Activated naive CD4-positive, alpha-beta T cell treated with anti-CD3 and anti-CD28 coated beads, Interleukin-2, amount 50 U/mL, for 24 hours (primary cell): Measurements from ENCODE around the gene ANKRD33B.

Experiments used
- H3K27ac Mint-ChIP-seq: one replicate; pipeline ENCODE4 v1.8.0; 2021; ENCODE audit warnings: mild to moderate bottlenecking, mixed read lengths
- H3K27me3 Mint-ChIP-seq: one replicate; pipeline ENCODE4 v1.8.0; 2021; ENCODE audit warnings: mixed read lengths
- H3K36me3 Mint-ChIP-seq: one replicate; pipeline ENCODE4 v1.8.0; 2021; ENCODE audit warnings: mixed read lengths
- H3K4me1 Mint-ChIP-seq: one replicate; pipeline ENCODE4 v1.8.0; 2021; ENCODE audit warnings: mixed read lengths
- H3K4me3 Mint-ChIP-seq: one replicate; pipeline ENCODE4 v1.8.0; 2021; ENCODE audit warnings: mild to moderate bottlenecking, mixed read lengths
- H3K9me3 Mint-ChIP-seq: one replicate; pipeline ENCODE4 v1.8.0; 2021; ENCODE audit warnings: mixed read lengths

ANKRD33B gene

DNA sequence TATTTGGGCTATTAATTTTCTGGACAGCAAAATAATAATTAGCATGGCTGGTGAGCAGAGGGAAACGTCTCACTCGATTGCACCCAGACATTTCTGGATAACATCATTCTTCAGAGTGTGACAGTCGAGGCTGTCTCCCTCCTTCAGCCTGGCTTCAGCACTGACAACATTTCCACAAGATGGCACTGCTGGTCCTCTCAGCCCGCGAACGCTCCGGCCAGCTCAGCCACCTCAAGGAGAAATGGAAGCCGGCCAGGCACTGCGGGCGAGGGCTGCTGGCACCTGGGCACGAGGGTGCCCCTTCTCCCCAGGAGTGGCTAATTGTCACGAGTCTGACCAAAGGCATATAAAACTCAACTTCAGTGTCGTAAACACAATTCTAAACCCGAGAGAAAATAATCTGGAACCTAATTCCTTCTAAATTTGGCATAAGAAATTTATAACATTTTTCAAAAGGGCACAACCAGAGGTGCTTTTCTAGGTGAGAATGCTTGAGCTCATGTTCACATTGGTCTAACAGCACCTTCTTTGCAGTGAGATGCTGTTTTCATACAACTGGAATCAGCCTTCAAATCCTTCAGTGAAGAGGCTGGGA is 131.3 kb downstream of the ANKRD33B start:
- Mint-ChIP-seq H3K27ac (no peak overlapping the region), H3K4me3 (no peak overlapping the region)

GRCh38 chr5:10695759-10696543 is 132.1 kb downstream of the ANKRD33B start:
- Mint-ChIP-seq H3K27ac (no peak overlapping the region), H3K4me1 (peaks cover 39% of the 10 kb centered on the region), H3K9me3 (no peaks in the 10 kb centered on the region), H3K27me3 (no peaks in the 10 kb centered on the region), H3K4me3 (no peak overlapping the region), H3K36me3 (peaks cover 1% of the 10 kb centered on the region)

More for the DNA sequence above, 131.3 kb downstream of the ANKRD33B start:
- Mint-ChIP-seq H3K36me3 (peaks cover 3% of the 10 kb centered on the region), H3K4me1 (peaks cover 36% of the 10 kb centered on the region), H3K9me3 (no peaks in the 10 kb centered on the region), H3K27me3 (no peaks in the 10 kb centered on the region)

DNA sequence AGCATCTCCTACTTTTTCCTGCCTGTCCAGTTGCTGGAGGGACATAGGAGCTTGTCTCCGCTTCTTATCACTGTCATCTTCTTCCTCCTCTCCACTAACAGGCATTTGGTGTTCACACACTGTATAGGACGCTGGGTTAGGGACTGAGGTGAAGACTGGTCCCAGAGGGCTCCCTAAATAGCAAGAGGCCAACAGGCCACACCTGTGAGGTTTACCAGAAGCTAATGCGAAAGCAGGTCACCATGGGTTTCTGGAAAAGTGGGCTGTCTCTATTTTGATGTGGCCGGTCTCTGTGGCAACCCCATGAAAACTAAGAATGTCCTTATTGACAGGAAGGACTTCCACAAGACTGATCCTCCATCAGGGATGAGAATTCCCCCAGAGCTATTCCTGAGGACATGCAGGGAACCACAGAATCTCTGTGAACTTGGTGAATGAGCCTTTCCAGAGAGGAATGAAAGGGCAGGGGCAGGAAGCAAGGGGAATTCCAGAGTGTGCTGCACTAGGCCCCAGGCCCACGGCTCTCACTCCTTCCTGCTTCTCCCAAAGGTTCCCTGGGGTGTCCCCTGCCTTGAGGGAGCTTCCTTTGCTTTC is 135.5 kb downstream of the ANKRD33B start:
- Mint-ChIP-seq H3K27ac (peak overlapping the region; percentile 11), H3K36me3 (no peaks in the 10 kb centered on the region), H3K4me3 (no peak overlapping the region), H3K27me3 (no peaks in the 10 kb centered on the region), H3K9me3 (no peaks in the 10 kb centered on the region), H3K4me1 (peaks cover 42% of the 10 kb centered on the region)

DNA sequence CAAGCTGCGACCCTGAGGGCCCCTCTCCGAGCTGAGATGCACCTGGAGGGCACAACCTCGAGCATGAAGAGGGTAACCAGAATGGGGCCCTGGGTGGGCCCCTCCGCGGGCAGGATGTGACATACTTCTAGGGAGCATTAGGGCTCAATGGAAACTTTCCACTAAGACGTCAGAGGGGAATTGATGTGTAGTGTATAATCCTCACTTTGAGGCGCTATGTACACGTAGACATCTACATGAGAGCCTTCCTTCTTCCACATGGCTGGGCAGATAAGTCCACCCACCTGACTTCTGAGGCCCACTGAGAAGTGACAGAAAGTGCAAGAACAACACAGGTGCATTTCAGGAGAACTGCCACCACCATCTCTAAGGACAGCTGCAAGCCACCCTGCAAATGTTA is 136.1 kb downstream of the ANKRD33B start:
- no peaks in the 10 kb centered on the region for H3K27me3 Mint-ChIP-seq
- no peak overlapping the region for H3K27ac Mint-ChIP-seq
- no peaks in the 10 kb centered on the region for H3K9me3 Mint-ChIP-seq
- peaks cover 48% of the 10 kb centered on the region for H3K4me1 Mint-ChIP-seq
- H3K36me3 Mint-ChIP-seq: no peaks in the 10 kb centered on the region
- H3K4me3 Mint-ChIP-seq: no peak overlapping the region

GRCh38 chr5:10700516-10700915 is 136.6 kb downstream of the ANKRD33B start:
- Mint-ChIP-seq H3K27ac (no peak overlapping the region), H3K9me3 (no peaks in the 10 kb centered on the region), H3K27me3 (no peaks in the 10 kb centered on the region), H3K4me3 (no peak overlapping the region), H3K4me1 (peaks cover 50% of the 10 kb centered on the region), H3K36me3 (no peaks in the 10 kb centered on the region)

GRCh38 chr5:10701567-10702039 is 137.7 kb downstream of the ANKRD33B start:
- Mint-ChIP-seq H3K9me3 (no peaks in the 10 kb centered on the region), H3K36me3 (no peaks in the 10 kb centered on the region), H3K27ac (no peak overlapping the region), H3K4me3 (no peak overlapping the region), H3K4me1 (peaks cover 55% of the 10 kb centered on the region), H3K27me3 (no peaks in the 10 kb centered on the region)

DNA sequence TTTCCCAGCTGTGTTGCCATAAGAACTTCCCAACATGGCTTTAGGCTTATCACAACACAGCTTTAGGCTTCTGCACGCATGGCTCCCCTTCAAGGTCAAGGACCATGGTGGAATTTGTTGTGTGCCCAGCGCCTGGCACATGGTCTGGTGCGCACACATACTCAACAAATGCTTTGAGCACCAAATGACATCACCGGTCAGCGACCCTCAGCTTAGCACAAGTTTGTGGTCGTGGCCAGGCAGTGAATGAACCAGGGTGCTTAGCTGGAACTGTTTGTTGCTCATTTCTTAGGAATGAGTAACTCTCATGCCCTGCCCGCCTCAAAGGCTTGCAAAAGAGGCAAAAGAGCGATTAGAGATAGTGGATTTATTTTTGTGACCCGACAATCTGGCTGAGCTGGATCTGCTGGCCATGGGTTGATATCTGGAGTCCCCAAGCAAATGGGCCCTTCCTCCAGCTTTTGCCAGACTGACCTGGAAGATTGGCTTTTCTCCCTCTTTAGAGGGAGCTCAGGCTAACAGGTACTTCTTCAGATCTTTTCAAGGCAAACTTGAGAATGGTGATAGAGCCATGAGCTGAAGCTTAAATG is 138.3 kb downstream of the ANKRD33B start:
- no peaks in the 10 kb centered on the region for H3K27me3 Mint-ChIP-seq
- H3K4me1 Mint-ChIP-seq: peaks cover 54% of the 10 kb centered on the region
- H3K27ac Mint-ChIP-seq: no peak overlapping the region

GRCh38 chr5:10702911-10703491 is 139.1 kb downstream of the ANKRD33B start:
- no peak overlapping the region for H3K27ac Mint-ChIP-seq
- peaks cover 55% of the 10 kb centered on the region for H3K4me1 Mint-ChIP-seq
- no peaks in the 10 kb centered on the region for H3K36me3 Mint-ChIP-seq

More for the DNA sequence above, 138.3 kb downstream of the ANKRD33B start:
- Mint-ChIP-seq H3K36me3 (no peaks in the 10 kb centered on the region), H3K9me3 (no peaks in the 10 kb centered on the region), H3K4me3 (no peak overlapping the region)

DNA sequence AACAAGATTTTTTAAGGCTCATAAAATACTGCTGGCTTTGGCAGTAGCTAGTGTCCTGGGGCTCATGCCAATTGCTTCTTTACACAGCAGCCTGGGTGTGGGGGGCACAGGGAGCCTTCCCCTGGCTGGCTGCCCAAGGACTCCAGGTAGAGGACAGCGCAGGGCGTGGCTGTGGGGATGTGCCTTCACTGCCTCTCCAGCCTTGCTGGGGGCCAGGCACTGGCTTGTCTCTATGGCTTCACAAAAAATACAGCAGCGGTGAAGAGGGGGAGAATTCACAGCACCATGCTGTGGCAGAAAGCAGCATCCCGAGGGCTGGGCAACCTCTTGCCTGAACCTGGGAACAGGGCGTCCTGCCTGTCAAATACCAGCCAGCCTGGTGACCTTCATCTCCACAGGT is 139.8 kb downstream of the ANKRD33B start:
- Mint-ChIP-seq H3K9me3 (no peaks in the 10 kb centered on the region), H3K4me1 (peaks cover 50% of the 10 kb centered on the region), H3K36me3 (no peaks in the 10 kb centered on the region), H3K27me3 (no peaks in the 10 kb centered on the region), H3K4me3 (no peak overlapping the region), H3K27ac (no peak overlapping the region)

More at GRCh38 chr5:10702911-10703491, 139.1 kb downstream of the ANKRD33B start:
- Mint-ChIP-seq H3K4me3 (no peak overlapping the region), H3K27me3 (no peaks in the 10 kb centered on the region), H3K9me3 (no peaks in the 10 kb centered on the region)

DNA sequence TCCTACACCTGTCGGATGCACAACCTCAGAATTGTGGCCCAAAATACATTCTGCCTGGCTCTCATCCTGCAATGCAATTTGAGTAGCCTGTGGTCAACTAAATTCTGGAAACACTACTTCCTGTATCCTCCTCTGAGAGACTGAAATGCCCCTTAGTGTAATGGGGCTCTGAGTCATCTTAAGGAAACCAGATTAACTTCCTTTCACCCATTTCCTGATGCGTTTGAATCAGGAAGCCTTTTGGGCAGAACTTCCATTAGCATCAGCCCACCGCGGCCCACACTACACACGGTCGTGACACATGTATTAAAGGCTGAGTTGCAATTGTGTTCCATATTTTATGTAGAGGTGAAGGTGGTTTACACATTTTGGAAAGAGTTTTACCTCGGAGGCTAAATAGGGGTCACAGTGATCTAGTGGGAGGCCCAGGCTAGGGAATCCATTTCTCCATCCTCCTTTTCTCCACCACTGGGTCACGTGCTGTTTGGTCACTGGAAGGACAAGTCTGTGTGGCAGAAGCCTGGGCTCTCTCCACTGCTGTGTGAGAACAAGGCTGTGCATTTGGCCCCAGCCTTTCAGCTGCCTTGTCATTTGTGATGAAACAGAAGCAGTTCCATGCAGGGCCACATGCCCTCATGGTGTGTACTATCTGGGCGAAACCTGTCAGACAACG is 141.2 kb downstream of the ANKRD33B start:
- Mint-ChIP-seq H3K27ac (peak overlapping the region; percentile 25), H3K27me3 (no peaks in the 10 kb centered on the region), H3K4me1 (peaks cover 39% of the 10 kb centered on the region), H3K9me3 (no peaks in the 10 kb centered on the region), H3K4me3 (no peak overlapping the region), H3K36me3 (no peaks in the 10 kb centered on the region)

DNA sequence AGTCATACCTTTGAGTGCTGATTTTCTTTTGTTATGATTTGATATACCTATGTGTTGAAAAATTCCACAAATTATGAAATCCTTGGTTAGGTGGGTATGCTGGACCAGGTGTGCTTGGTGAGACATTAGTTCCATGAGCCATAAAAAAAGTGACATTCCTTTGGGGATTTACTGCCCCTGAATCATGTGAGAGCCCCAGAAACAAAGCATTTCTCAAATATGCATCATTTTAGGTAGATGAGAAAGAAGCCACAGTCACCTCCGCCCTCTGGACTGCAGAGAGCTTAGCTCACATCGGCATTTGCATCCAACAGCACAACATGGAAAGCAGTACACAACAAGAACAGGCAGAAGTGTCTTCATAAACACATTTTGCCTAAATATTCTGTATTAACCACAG is 141.9 kb downstream of the ANKRD33B start:
- H3K9me3 Mint-ChIP-seq: no peaks in the 10 kb centered on the region
- peaks cover 38% of the 10 kb centered on the region for H3K4me1 Mint-ChIP-seq
- H3K36me3 Mint-ChIP-seq: peaks cover under 1% of the 10 kb centered on the region

DNA sequence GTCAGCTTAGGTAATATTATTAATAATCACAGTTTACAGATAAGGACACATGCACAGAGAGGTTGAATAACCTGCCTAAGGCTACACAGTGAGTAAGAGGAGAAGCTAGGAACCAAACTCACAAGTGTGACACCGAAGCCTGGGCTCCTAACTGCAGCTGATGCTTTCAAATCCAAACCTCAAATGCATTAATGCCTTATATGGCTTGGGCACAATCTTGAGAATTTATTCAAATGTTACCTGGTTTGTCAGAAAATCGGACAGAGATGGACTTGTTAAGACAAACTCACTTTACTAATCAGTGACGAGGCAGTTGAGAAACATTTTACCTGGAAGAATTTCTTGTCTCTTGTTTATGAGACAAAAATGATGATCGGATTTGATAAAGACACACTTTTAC is 142.5 kb downstream of the ANKRD33B start:
- Mint-ChIP-seq H3K4me3 (no peak overlapping the region), H3K27me3 (no peaks in the 10 kb centered on the region), H3K27ac (no peak overlapping the region), H3K9me3 (no peaks in the 10 kb centered on the region), H3K4me1 (peaks cover 41% of the 10 kb centered on the region), H3K36me3 (peaks cover 2% of the 10 kb centered on the region)

More for the DNA sequence above, 141.9 kb downstream of the ANKRD33B start:
- Mint-ChIP-seq H3K27ac (peak overlapping the region; percentile 8), H3K27me3 (no peaks in the 10 kb centered on the region), H3K4me3 (no peak overlapping the region)
